Body of pancreas (tissue), 4 donors: Measurements from ENCODE around the gene PVALEF. TPM values are rescaled to one million over a fixed set of nuclear protein-coding genes. Genes with fewer than 3 reads are reported as not detected.

Source experiments
- ATAC-seq: fragments of 150-250 bp; one replicate; pipeline ENCODE4 v1.9.1; 2016
- DNase-seq, 4 donors: peaks; one replicate each; pipeline ENCODE4 v3.0.0-alpha.2; 2019
- H3K27ac ChIP-seq, 4 donors: fragments of 200-600 bp; sonication (generic); 1 replicate in 3 of 4; 2 replicates in 1 of 4; pipeline versions ENCODE4 v1.5.1 to v1.6.1; 2016 to 2019; ENCODE audit warnings: mild to moderate bottlenecking in 1 of 4, mixed read lengths in 1 of 4, moderate library complexity in 1 of 4
- H3K27me3 ChIP-seq, 2 donors: fragments of 200-600 bp; sonication (generic); one replicate each; pipeline ENCODE4 v1.6.0; 2016; ENCODE audit warnings: mild to moderate bottlenecking in 1 of 2
- H3K36me3 ChIP-seq, 2 donors: fragments of 200-600 bp; sonication (generic); replicated peaks in 1 of 2; 2 replicates each; pipeline ENCODE4 v1.5.1; 2016; ENCODE audit warnings: low read depth in 2 of 2; ENCODE audit not compliant: insufficient read depth in 1 of 2
- H3K4me1 ChIP-seq: fragments of 200-600 bp; sonication (generic); one replicate; pipeline ENCODE4 v1.6.0; 2016
- H3K4me3 ChIP-seq, 2 donors: fragments of 200-600 bp; sonication (generic); 1 replicate in 1 of 2; 2 replicates in 1 of 2; pipeline ENCODE4 v1.5.1; 2016 to 2019
- H3K9me3 ChIP-seq, 3 donors: fragments of 200-600 bp; sonication (generic); 1 replicate in 2 of 3; 2 replicates in 1 of 3; pipeline ENCODE4 v1.5.1; 2016
- CTCF ChIP-seq, 7 experiments: fragments of 450-650 bp in 4 of 7; fragments of 200-600 bp in 3 of 7; sonication (generic) in 3 of 7; IDR thresholded peaks; one replicate each; pipeline ENCODE4 v1.5.1; 2016 to 2019; ENCODE audit warnings: antibody characterized with exemption in 7 of 7
- POLR2A ChIP-seq, 3 donors: fragments of 450-650 bp; IDR thresholded peaks; one replicate each; pipeline ENCODE4 v1.6.1; 2016; ENCODE audit warnings: antibody characterized with exemption in 3 of 3, mild to moderate bottlenecking in 2 of 3
- WGBS, 2 donors: methylation state at CpG; one replicate each; pipeline ENCODE4 v1.1.5; 2017; 5-methylcytosine and 5-hydroxymethylcytosine counted together
- intact Hi-C: fragments of 100-400 bp; cut with DNase I; formaldehyde crosslinking; loops from one replicate; pipeline ENCODE4 v1.15.1; 2023
- total RNA-seq, 2 donors: library from RNA; depleted of rRNA; stranded (reverse); fragments of >200 nt; gene quantifications; one replicate each; pipeline ENCODE4 v1.1.0, GENCODE V29; 2016

The PVALEF gene
- total RNA-seq, 2 donors from 2014 or later: not detected

GRCh38 chr17:81157848-81158687, 7.2 kb upstream of the PVALEF start:
- Histone ChIP-seq H3K4me3 (no peak overlapping the region), H3K4me1 (peaks cover 33% of the 10 kb centered on the region), H3K27ac (no peak overlapping the region), H3K36me3 (no peaks in the 10 kb centered on the region), H3K27me3 (no peaks in the 10 kb centered on the region), H3K9me3 (no peaks in the 10 kb centered on the region)
- 85 to 93% methylated on average over 24 to 37 of the region's 39 CpGs for WGBS, 2 donors
- intact Hi-C loops: no loop called here
- TF ChIP-seq CTCF (IDR thresholded peaks at IDR 0.05) (no peak), POLR2A (IDR thresholded peaks at IDR 0.05) (no peak)
- DNase-seq: no peak
- ATAC-seq: no peak

- Histone ChIP-seq H3K27ac (no peak overlapping the region), H3K36me3 (no peaks in the 10 kb centered on the region), H3K27me3 (no peaks in the 10 kb centered on the region), H3K4me3 (no peak overlapping the region), H3K4me1 (peaks cover 42% of the 10 kb centered on the region), H3K9me3 (no peaks in the 10 kb centered on the region)
- 89 to 90% methylated on average over 12 to 42 of the region's 43 CpGs for WGBS, 2 donors
- intact Hi-C loops: no loop called here
- ATAC-seq (no peak), DNase-seq (no peak)
- TF ChIP-seq CTCF (IDR thresholded peaks at IDR 0.05) (no peak), POLR2A (IDR thresholded peaks at IDR 0.05) (no peak)
These were observed 6.4 kb upstream of the PVALEF start for GRCh38 chr17:81158688-81159590.

- no peak for DNase-seq
- H3K27ac ChIP-seq: peak overlapping the region in 2 of 4 donors; percentile 31 to 82
- intact Hi-C loops: no loop called here
- no peaks in the 10 kb centered on the region for H3K36me3 ChIP-seq
- H3K4me3 ChIP-seq: no peak overlapping the region
- no peak for ATAC-seq
- no peak for TF ChIP-seq POLR2A (IDR thresholded peaks at IDR 0.05)
- no peak for TF ChIP-seq CTCF (IDR thresholded peaks at IDR 0.05)
- H3K4me1 ChIP-seq: peaks cover 50% of the 10 kb centered on the region
- no peaks in the 10 kb centered on the region for H3K27me3 ChIP-seq
- no peaks in the 10 kb centered on the region for H3K9me3 ChIP-seq
- 50 to 58% methylated on average over 1 to 17 of the region's 25 CpGs for WGBS, 2 donors
These were observed 5.6 kb upstream of the PVALEF start for GRCh38 chr17:81159611-81160265.

GRCh38 chr17:81160306-81160705, 5.0 kb upstream of the PVALEF start:
- 6 to 50% methylated on average over 2 to 26 of the region's 28 CpGs for WGBS, 2 donors
- ATAC-seq: no peak
- Histone ChIP-seq H3K4me1 (peaks cover 56% of the 10 kb centered on the region), H3K4me3 (no peak overlapping the region), H3K36me3 (no peaks in the 10 kb centered on the region), H3K27ac (peak overlapping the region in 2 of 4 donors; percentile 31 to 82), H3K9me3 (no peaks in the 10 kb centered on the region), H3K27me3 (no peaks in the 10 kb centered on the region)
- intact Hi-C loops: no loop called here
- DNase-seq: peak; percentile 60 to 74 (median 67)
- TF ChIP-seq CTCF (IDR thresholded peaks at IDR 0.05): no peak
- TF ChIP-seq POLR2A (IDR thresholded peaks at IDR 0.05): no peak
